H1 (cell line): ENCODE data around the gene PLEKHA5. TPM values are rescaled to one million over a fixed set of nuclear protein-coding genes. Genes with fewer than 3 reads are reported as not detected.
A peak's percentile ranks its signal among the peaks of the same experiment; 100 is the strongest.

ENCODE experiments used
- CTCF ChIA-PET: fragments of 300-600 bp; sonication (Branson Sonifier 250); formaldehyde crosslinking; loops from one replicate; lab custom pipeline; 2021; ENCODE audit not compliant: partially characterized antibody; lab: Charles Lee
- POLR2A ChIA-PET: fragments of 300-600 bp; sonication (Branson Sonifier 250); formaldehyde crosslinking; loops from one replicate; lab custom pipeline; 2021; ENCODE audit warnings: inconsistent platforms; ENCODE audit not compliant: partially characterized antibody; lab: Charles Lee
- DNase-seq, 2 experiments: peaks; one replicate each; pipeline versions ENCODE4 v3.0.0 to v3.0.0-alpha.2; 2010 to 2022; ENCODE audit warnings: low spot score in 2 of 2, low read depth in 1 of 2, mixed read lengths in 1 of 2
- FAIRE-seq: peaks from 2 replicates; lab custom pipeline; 2011; peaks lifted over from hg19 to GRCh38; lab: Jason Lieb, UNC
- H2AFZ ChIP-seq: 2 replicates; pipeline ENCODE4 v1.8.1; 2012; ENCODE audit warnings: low read length, inconsistent platforms
- H2AK5ac ChIP-seq: 2 replicates; pipeline ENCODE4 v1.6.1; 2013; ENCODE audit warnings: low read depth, low read length
- H2BK120ac ChIP-seq: replicated peaks from 2 replicates; pipeline ENCODE3; 2013; ENCODE audit warnings: low read depth, low read length, inconsistent platforms
- H2BK12ac ChIP-seq: 2 replicates; pipeline ENCODE4 v1.6.1; 2013; ENCODE audit warnings: low read depth, low read length
- H2BK15ac ChIP-seq: 2 replicates; pipeline ENCODE4 v1.6.1; 2013; ENCODE audit warnings: low read length
- H2BK20ac ChIP-seq: 2 replicates; pipeline ENCODE4 v1.6.1; 2013; ENCODE audit warnings: low read length
- H2BK5ac ChIP-seq: 2 replicates; pipeline ENCODE4 v1.6.1; 2013; ENCODE audit warnings: low read depth, low read length
- H3K14ac ChIP-seq: 2 replicates; pipeline ENCODE4 v1.6.1; 2013; ENCODE audit warnings: inconsistent platforms; ENCODE audit not compliant: insufficient read length
- H3K18ac ChIP-seq: 2 replicates; pipeline ENCODE4 v1.6.1; 2013; ENCODE audit warnings: low read length; ENCODE audit errors: extremely low read depth
- H3K23ac ChIP-seq: 2 replicates; pipeline ENCODE4 v1.6.1; 2013; ENCODE audit warnings: inconsistent platforms; ENCODE audit not compliant: insufficient read length
- H3K23me2 ChIP-seq: 2 replicates; pipeline ENCODE4 v1.6.1; 2013; ENCODE audit warnings: low read depth, low read length
- H3K27ac ChIP-seq: 2 replicates; pipeline ENCODE4 v1.6.1; 2011; ENCODE audit warnings: low read depth, low read length, inconsistent platforms
- H3K27me3 ChIP-seq, 4 experiments: replicated peaks in 1 of 4; 1 replicate in 1 of 4; 2 replicates in 3 of 4; pipeline versions ENCODE4 v1.6.1 to v1.8.1; 2011 to 2013; ENCODE audit warnings: low read length in 3 of 4, mild to moderate bottlenecking in 3 of 4, inconsistent platforms in 2 of 4, mixed read lengths in 2 of 4, moderate library complexity in 1 of 4; ENCODE audit not compliant: control insufficient read depth in 3 of 4, insufficient read depth in 3 of 4; ENCODE audit errors: extremely low read depth in 1 of 4
- H3K36me3 ChIP-seq, 4 experiments: 2 replicates each; pipeline versions ENCODE4 v1.6.1 to v1.8.1; 2011 to 2013; ENCODE audit warnings: mild to moderate bottlenecking in 4 of 4, low read length in 3 of 4, moderate library complexity in 2 of 4, control low read depth in 1 of 4, inconsistent platforms in 1 of 4; ENCODE audit not compliant: insufficient read depth in 4 of 4, control insufficient read depth in 2 of 4
- H3K4ac ChIP-seq: replicated peaks from 2 replicates; pipeline ENCODE3; 2013; ENCODE audit warnings: low read length, low read depth, mixed read lengths, inconsistent platforms; ENCODE audit not compliant: insufficient read length
- H3K4me1 ChIP-seq, 4 experiments: replicated peaks in 1 of 4; 1 replicate in 1 of 4; 2 replicates in 3 of 4; pipeline versions ENCODE4 v1.6.1 to v1.8.1; 2011 to 2013; ENCODE audit warnings: low read length in 3 of 4, inconsistent platforms in 2 of 4, mixed read lengths in 1 of 4; ENCODE audit not compliant: insufficient read depth in 4 of 4, control insufficient read depth in 3 of 4
- H3K4me2 ChIP-seq, 2 experiments: 2 replicates each; pipeline versions ENCODE4 v1.6.1 to v1.8.1; 2011 to 2013; ENCODE audit warnings: low read depth in 2 of 2, low read length in 2 of 2, control low read depth in 1 of 2, inconsistent platforms in 1 of 2, mild to moderate bottlenecking in 1 of 2; ENCODE audit not compliant: insufficient read depth in 1 of 2
- H3K4me3 ChIP-seq, 4 experiments: fragments of 200-600, 300-600 bp in 1 of 4; sonication (generic), shearing (Covaris generic), sonication (Bioruptor Twin) in 1 of 4; 2 replicates each; pipeline versions ENCODE4 v1.5.1 to v1.8.1; 2011 to 2016; ENCODE audit warnings: low read length in 4 of 4, low read depth in 3 of 4, control low read depth in 2 of 4, inconsistent platforms in 2 of 4, mild to moderate bottlenecking in 2 of 4, mixed read lengths in 1 of 4, moderate library complexity in 1 of 4; ENCODE audit not compliant: insufficient read depth in 2 of 4; ENCODE audit errors: extremely low read depth in 1 of 4
- H3K56ac ChIP-seq: replicated peaks from 2 replicates; pipeline ENCODE3; 2013; ENCODE audit warnings: low read depth, mild to moderate bottlenecking, mixed read lengths, low read length, inconsistent platforms; ENCODE audit not compliant: insufficient read length
- H3K79me1 ChIP-seq: 2 replicates; pipeline ENCODE4 v1.6.1; 2013; ENCODE audit warnings: low read depth, low read length, control low read depth
- H3K79me2 ChIP-seq, 2 experiments: 2 replicates each; pipeline versions ENCODE4 v1.6.1 to v1.8.1; 2012 to 2013; ENCODE audit warnings: low read length in 2 of 2, mild to moderate bottlenecking in 2 of 2, inconsistent platforms in 1 of 2; ENCODE audit not compliant: insufficient read depth in 2 of 2, control insufficient read depth in 1 of 2
- H3K9ac ChIP-seq, 4 experiments: replicated peaks in 1 of 4; 1 replicate in 1 of 4; 2 replicates in 3 of 4; pipeline versions ENCODE4 v1.6.1 to v1.8.1; 2011 to 2013; ENCODE audit warnings: low read depth in 3 of 4, low read length in 3 of 4, control low read depth in 2 of 4, mild to moderate bottlenecking in 2 of 4, moderate library complexity in 2 of 4, inconsistent platforms in 1 of 4; ENCODE audit errors: extremely low read depth in 1 of 4
- H3K9me3 ChIP-seq, 2 experiments: 2 replicates each; pipeline versions ENCODE4 v1.6.1 to v1.8.1; 2012 to 2013; ENCODE audit warnings: mild to moderate bottlenecking in 2 of 2, moderate library complexity in 2 of 2, control low read depth in 1 of 2, inconsistent platforms in 1 of 2, low read depth in 1 of 2, low read length in 1 of 2, mixed read lengths in 1 of 2; ENCODE audit not compliant: insufficient read depth in 2 of 2
- H4K20me1 ChIP-seq, 2 experiments: replicated peaks in 1 of 2; 2 replicates each; pipeline versions ENCODE3 to v1.8.1; 2011 to 2013; ENCODE audit warnings: inconsistent platforms in 2 of 2, low read length in 2 of 2, mild to moderate bottlenecking in 1 of 2; ENCODE audit not compliant: insufficient read depth in 2 of 2, control insufficient read depth in 1 of 2
- H4K5ac ChIP-seq: 2 replicates; pipeline ENCODE4 v1.6.1; 2013; ENCODE audit warnings: low read length, low read depth, mixed read lengths, inconsistent platforms; ENCODE audit not compliant: insufficient read length
- H4K8ac ChIP-seq: 2 replicates; pipeline ENCODE4 v1.8.0; 2013; ENCODE audit warnings: mild to moderate bottlenecking, moderate library complexity, low read length, inconsistent platforms; ENCODE audit not compliant: insufficient read depth; ENCODE audit errors: extremely low read depth
- H4K91ac ChIP-seq: replicated peaks from 2 replicates; pipeline ENCODE3; 2013; ENCODE audit warnings: low read length, mixed read lengths, inconsistent platforms; ENCODE audit not compliant: insufficient read length
- BRCA1 ChIP-seq: IDR thresholded peaks from 2 replicates; pipeline ENCODE4 v1.6.1; 2012; ENCODE audit warnings: low read depth, low read length, improper control_type of control experiment
- CHD1 ChIP-seq: IDR thresholded peaks from 2 replicates; pipeline ENCODE4 v1.6.1; 2012; ENCODE audit warnings: low read depth, low read length, improper control_type of control experiment
- HDAC6 ChIP-seq: IDR thresholded peaks from one replicate; pipeline ENCODE4 v1.7.1; 2012; ENCODE audit warnings: low read depth, mild to moderate bottlenecking, inconsistent platforms, low read length, moderate library complexity
- KDM5A ChIP-seq: fragments of 200-600 bp; IDR thresholded peaks from 2 replicates; pipeline ENCODE4 v1.7.1; 2012; ENCODE audit warnings: mild to moderate bottlenecking, low read length, inconsistent platforms, mixed read lengths
- POLR2A ChIP-seq, 2 experiments: IDR thresholded peaks; 1 replicate in 1 of 2; 2 replicates in 1 of 2; pipeline ENCODE4 v1.6.1; 2011; ENCODE audit warnings: low read depth in 2 of 2, low read length in 2 of 2, mild to moderate bottlenecking in 2 of 2; ENCODE audit errors: control extremely low read depth in 1 of 2
- POU5F1 ChIP-seq: IDR thresholded peaks from 2 replicates; pipeline ENCODE4 v1.6.1; 2011; ENCODE audit warnings: low read depth, mild to moderate bottlenecking, low read length, moderate library complexity
- RNF2 ChIP-seq: fragments of 200-900, 300-1000 bp; sonication (generic); IDR thresholded peaks from 2 replicates; pipeline ENCODE4 v1.7.1; 2016; ENCODE audit warnings: borderline replicate concordance, low read depth, mild to moderate bottlenecking, antibody characterized with exemption, low read length; ENCODE audit not compliant: poor library complexity, severe bottlenecking; ENCODE audit errors: missing control alignments
- SIRT6 ChIP-seq: IDR thresholded peaks from one replicate; pipeline ENCODE4 v1.7.1; 2012; ENCODE audit warnings: low read length, inconsistent platforms
- SIX5 ChIP-seq: IDR thresholded peaks from 2 replicates; pipeline ENCODE4 v1.6.1; 2011; ENCODE audit warnings: mild to moderate bottlenecking, low read depth, low read length
- TAF1 ChIP-seq: IDR thresholded peaks from 2 replicates; pipeline ENCODE4 v1.6.1; 2011; ENCODE audit warnings: mild to moderate bottlenecking, low read depth, low read length
- ZNF274 ChIP-seq: IDR thresholded peaks from 2 replicates; pipeline ENCODE4 v1.7.0; 2012; ENCODE audit warnings: low read length, borderline replicate concordance; ENCODE audit errors: extremely low read depth
- WGBS, 2 experiments: shearing (Covaris generic) in 1 of 2; methylation state at CpG; one replicate each; pipeline versions ENCODE4 v1.1.6 to v1.1.7; 2013 to 2015; ENCODE audit warnings: low lambda C conversion rate in 2 of 2, mixed read lengths in 2 of 2, inconsistent platforms in 1 of 2, low coverage in 1 of 2, missing lambda C conversion rate in 1 of 2; ENCODE audit not compliant: insufficient replicate concordance in 2 of 2, insufficient coverage in 1 of 2, insufficient read length in 1 of 2; ENCODE audit errors: extremely low coverage in 1 of 2, missing lambda C conversion rate in 1 of 2; 5-methylcytosine and 5-hydroxymethylcytosine counted together
- polyA plus RNA-seq, 7 experiments: library from polyadenylated mRNA; depleted of rRNA in 3 of 7; stranded (reverse) in 5 of 7; unstranded in 2 of 7; fragments of >200 nt in 5 of 7; fragments of 200-250 nt in 2 of 7; gene quantifications; 1 replicate in 5 of 7; 2 replicates in 1 of 7; 4 replicates in 1 of 7; pipeline versions ENCODE4 v1.2.1 to v1.2.3, GENCODE V29; 2011 to 2013; ENCODE audit warnings: missing spikeins in 2 of 7, mixed read lengths in 2 of 7
- total RNA-seq: library from RNA; stranded (reverse); fragmentation: NEBNext Ultra II Directional; extraction: Animal tissue kit (Norgen Biotek cat#: 25700); gene quantifications from 2 replicates; pipeline ENCODE4 v1.2.1, GENCODE V29; 2021
- TF ChIP-seq, protein P1 (sequence below): IDR thresholded peaks from 2 replicates; pipeline ENCODE4 v1.6.1; 2012; ENCODE audit warnings: inconsistent platforms

The PLEKHA5 gene
- total and polyA plus RNA-seq, 2 of the 8 experiments (the other 6 are each of a cell fraction or from before 2014, with no cell fraction given) = 17.2 to 66.1 TPM

DNA sequence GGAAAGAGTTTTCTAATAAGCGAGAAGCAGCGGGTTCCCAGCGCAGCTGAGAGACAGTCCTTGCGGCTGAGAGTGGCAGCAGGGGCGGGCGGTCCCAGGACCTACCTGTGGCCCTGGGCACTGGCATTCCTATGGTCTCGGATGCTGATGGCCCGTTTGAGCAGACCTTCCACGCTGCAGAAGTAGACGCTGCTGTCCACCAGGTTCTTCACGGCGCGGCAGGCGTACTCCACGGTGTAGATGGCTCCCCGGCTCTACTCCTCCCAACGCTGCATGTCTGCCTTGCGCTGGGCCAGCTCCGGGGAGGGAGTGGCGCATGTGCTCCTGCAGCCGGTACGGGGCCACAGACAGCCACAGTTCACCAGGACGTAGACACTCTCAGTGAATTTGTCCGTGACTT lies 21.8 kb upstream of the PLEKHA5 start:
- no peaks in the 10 kb centered on the region for H3K36me3 ChIP-seq
- DNase-seq (no peak), FAIRE-seq (no peak)
- H3K9me3 ChIP-seq = no peaks in the 10 kb centered on the region
- H3K4me3 ChIP-seq = no peak overlapping the region
- H2BK120ac ChIP-seq = no peak overlapping the region
- CTCF ChIA-PET = no interaction called here
- H3K4ac ChIP-seq = peak overlapping the region; percentile 53
- H3K4me2 ChIP-seq = no peak overlapping the region
- H3K27ac ChIP-seq = no peak overlapping the region
- POLR2A ChIA-PET = no interaction called here
- WGBS, 2 experiments = 95% methylated on average over 24 of the region's 24 CpGs; no CpG with 5 or more reads in 1 of the 2 experiments
- H2BK20ac ChIP-seq = no peak overlapping the region
- H3K18ac ChIP-seq = no peak overlapping the region
- H2BK12ac ChIP-seq = peak overlapping the region; percentile 84; the same call in 1 of the 2 replicates
- H2AK5ac ChIP-seq = no peak overlapping the region
- H3K79me2 ChIP-seq = no peaks in the 10 kb centered on the region
- no peak overlapping the region for H2BK5ac ChIP-seq
- H4K5ac ChIP-seq = no peak overlapping the region
- H3K27me3 ChIP-seq = no peaks in the 10 kb centered on the region
- no peak overlapping the region for H4K8ac ChIP-seq
- no peaks in the 10 kb centered on the region for H3K79me1 ChIP-seq
- no peaks in the 10 kb centered on the region for H3K4me1 ChIP-seq
- H3K9ac ChIP-seq = no peak overlapping the region
- H4K20me1 ChIP-seq = no peaks in the 10 kb centered on the region
- H2AFZ ChIP-seq = no peak overlapping the region
- H3K14ac ChIP-seq = no peak overlapping the region
- no peak overlapping the region; the same call in 1 of the 2 replicates for H2BK15ac ChIP-seq
- H3K23me2 ChIP-seq = no peaks in the 10 kb centered on the region
- H4K91ac ChIP-seq = no peak overlapping the region
- no peak overlapping the region for H3K23ac ChIP-seq
- H3K56ac ChIP-seq = no peak overlapping the region
- TF ChIP-seq RNF2 (no peak), ZNF274 (no peak), POU5F1 (no peak), CHD1 (no peak), POLR2A (IDR thresholded peaks at IDR 0.05; ENCODE audit: control extremely low read depth in 1 of 2, low read depth in 2 of 2, low read length in 2 of 2) (no peak), BRCA1 (no peak), SIRT6 (no peak), TAF1 (no peak), KDM5A (no peak), SIX5 (no peak), HDAC6 (no peak)
- TF ChIP-seq, protein P1, sequence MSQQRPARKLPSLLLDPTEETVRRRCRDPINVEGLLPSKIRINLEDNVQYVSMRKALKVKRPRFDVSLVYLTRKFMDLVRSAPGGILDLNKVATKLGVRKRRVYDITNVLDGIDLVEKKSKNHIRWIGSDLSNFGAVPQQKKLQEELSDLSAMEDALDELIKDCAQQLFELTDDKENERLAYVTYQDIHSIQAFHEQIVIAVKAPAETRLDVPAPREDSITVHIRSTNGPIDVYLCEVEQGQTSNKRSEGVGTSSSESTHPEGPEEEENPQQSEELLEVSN = no peak
